Midbrain (tissue), 1 donor: ENCODE data around the gene KCNC4.
A peak's percentile ranks its signal among the peaks of the same experiment; 100 is the strongest.

Experiments
- DNase-seq: peaks from one replicate; lab custom pipeline; 2025; lab: John Stamatoyannopoulos, UW

Gene KCNC4

GRCh38 chr1:110255392-110255787, 45.3 kb downstream of the KCNC4 start:
- peak; percentile 42 for DNase-seq

GRCh38 chr1:110258734-110259133, 48.6 kb downstream of the KCNC4 start:
- DNase-seq: no peak

- DNase-seq: no peak
Observed at GRCh38 chr1:110259770-110260169, 49.7 kb downstream of the KCNC4 start.
